GM12878 (cell line): ENCODE measurements around the gene RPL34. TPM values are rescaled to one million over a fixed set of nuclear protein-coding genes. Genes with fewer than 3 reads are reported as not detected.

Source experiments
- CHD4 ChIP-seq: fragments of 200-600 bp; sonication (generic); IDR thresholded peaks from 2 replicates; pipeline ENCODE4 v1.6.1; 2016; ENCODE audit warnings: mild to moderate bottlenecking
- CUX1 ChIP-seq: IDR thresholded peaks from 2 replicates; pipeline ENCODE4 v1.6.1; 2012; ENCODE audit warnings: improper control_type of control experiment, low read depth, low read length; ENCODE audit not compliant: insufficient replicate concordance
- ETV6 ChIP-seq, 2 experiments: fragments of 450-650 bp in 1 of 2; IDR thresholded peaks in 1 of 2; conservative IDR thresholded peaks in 1 of 2; 2 replicates each; pipeline ENCODE4 v1.6.1; 2014; ENCODE audit warnings: antibody characterized with exemption in 1 of 2, borderline replicate concordance in 1 of 2, low read depth in 1 of 2, mild to moderate bottlenecking in 1 of 2, moderate library complexity in 1 of 2
- HSF1 ChIP-seq: fragments of 150-350 bp; IDR thresholded peaks from 2 replicates; pipeline ENCODE4 v1.6.1; 2014; ENCODE audit warnings: mild to moderate bottlenecking, low read depth, low read length
- KAT2A ChIP-seq: conservative IDR thresholded peaks from 2 replicates; pipeline ENCODE4 v1.6.1; 2011; ENCODE audit warnings: low read depth, low read length; ENCODE audit not compliant: control insufficient read depth
- RFX5 ChIP-seq: IDR thresholded peaks from 2 replicates; pipeline ENCODE4 v1.6.1; 2011; ENCODE audit warnings: low read depth, low read length, improper control_type of control experiment
- SUZ12 ChIP-seq: fragments of 200-600 bp; sonication (generic); IDR thresholded peaks from one replicate; pipeline ENCODE4 v1.6.1; 2018; ENCODE audit warnings: antibody characterized with exemption, mild to moderate bottlenecking; ENCODE audit not compliant: unreplicated experiment
- ZBTB33 ChIP-seq: fragments of 450-650 bp; IDR thresholded peaks from 2 replicates; pipeline ENCODE4 v1.6.1; 2017; ENCODE audit warnings: mild to moderate bottlenecking
- polyA plus RNA-seq, 11 experiments: library from polyadenylated mRNA; depleted of rRNA in 4 of 11; unstranded in 6 of 11; stranded (reverse) in 5 of 11; fragments of >200 nt; fragmentation: Nextera tagmentation in 4 of 11; fragmentation: Illumina TruSeq in 1 of 11; extraction: Ambion mirVana in 4 of 11; extraction: Trizol in 1 of 11; gene quantifications; 1 replicate in 1 of 11; 2 replicates in 10 of 11; pipeline versions ENCODE4 v1.2.1 to v1.2.3, GENCODE V29; 2011 to 2016; ENCODE audit warnings: inconsistent platforms in 2 of 11, missing spikeins in 2 of 11, low read depth in 1 of 11
- total RNA-seq, 4 experiments: library from RNA; depleted of rRNA in 3 of 4; stranded (reverse); fragments of >200 nt in 3 of 4; fragmentation: Illumina TruSeq in 1 of 4; extraction: Trizol in 1 of 4; gene quantifications; 2 replicates each; pipeline versions ENCODE4 v1.2.1 to v1.2.3, GENCODE V29; 2013 to 2021

The RPL34 gene
- total and polyA plus RNA-seq, 10 of the 15 experiments (the other 5 are each of a cell fraction or from before 2014, with no cell fraction given), result 1,792 to 6,697 (median 2,464) TPM

- no peak for TF ChIP-seq CUX1
- TF ChIP-seq ZBTB33, result no peak
- TF ChIP-seq RFX5, result no peak
- no peak for TF ChIP-seq SUZ12
- peak; percentile 65; the same call in 1 of the 2 replicates for TF ChIP-seq HSF1
- TF ChIP-seq CHD4, result no peak
- 0 out of 2 replicates have a peak, but pooled peaks have one; percentile 52 for TF ChIP-seq KAT2A
- TF ChIP-seq ETV6 (conservative IDR thresholded peaks at IDR 0.05 in 1 of 2, IDR thresholded peaks at IDR 0.05 in 1 of 2; ENCODE audit: borderline replicate concordance in 1 of 2, low read depth in 1 of 2), result no peak
Observed at GRCh38 chr4:108620101-108620932, at the start of gene RPL34 (continued).
